HG02938 (cell line): Measurements from ENCODE around the gene AP3B1.
"Not testable (repeated sequence)": the region's sequence is repeated elsewhere in the genome, so short reads cannot be mapped to it uniquely, and the experiment has no call there.

Experiments
- ATAC-seq: cut with Tn5 transposase; IDR thresholded peaks from one replicate; pipeline ENCODE4 v1.9.1; 2021; ENCODE audit warnings: mild to moderate bottlenecking, moderate library complexity; ENCODE audit not compliant: unreplicated experiment

Gene AP3B1

GRCh38 chr5:78077369-78078068, 217.0 kb downstream of the AP3B1 start:
- no peak for ATAC-seq

GRCh38 chr5:78076351-78076750, 218.1 kb downstream of the AP3B1 start:
- no peak for ATAC-seq

- no peak for ATAC-seq
These were observed 219.2 kb downstream of the AP3B1 start for GRCh38 chr5:78075301-78075700.

GRCh38 chr5:78070691-78071090, 223.8 kb downstream of the AP3B1 start:
- ATAC-seq, result not testable (repeated sequence)

- not testable (repeated sequence) for ATAC-seq
These were observed 226.9 kb downstream of the AP3B1 start for GRCh38 chr5:78067581-78067980.

GRCh38 chr5:78066722-78067121, 227.8 kb downstream of the AP3B1 start:
- ATAC-seq, result not testable (repeated sequence)

- no peak for ATAC-seq
These were observed 228.8 kb downstream of the AP3B1 start for GRCh38 chr5:78065663-78066062.

GRCh38 chr5:78064941-78065472, 229.5 kb downstream of the AP3B1 start:
- no peak for ATAC-seq

- no peak for ATAC-seq
These were observed 231.0 kb downstream of the AP3B1 start for GRCh38 chr5:78063495-78063894.

GRCh38 chr5:78062645-78063044, 231.9 kb downstream of the AP3B1 start:
- no peak for ATAC-seq

GRCh38 chr5:78060421-78060820, 234.1 kb downstream of the AP3B1 start:
- no peak for ATAC-seq

GRCh38 chr5:78058625-78059024, 235.9 kb downstream of the AP3B1 start:
- no peak for ATAC-seq

- ATAC-seq, result no peak
These were observed 237.5 kb downstream of the AP3B1 start for GRCh38 chr5:78056901-78057514.

- ATAC-seq, result no peak
These were observed 238.4 kb downstream of the AP3B1 start for GRCh38 chr5:78056053-78056452.

GRCh38 chr5:78050888-78051287, 243.6 kb downstream of the AP3B1 start:
- no peak for ATAC-seq

- not testable (repeated sequence) for ATAC-seq
These were observed 247.7 kb downstream of the AP3B1 start for GRCh38 chr5:78046823-78047222.

- ATAC-seq, result no peak
These were observed 248.5 kb downstream of the AP3B1 start for GRCh38 chr5:78046006-78046405.

- ATAC-seq, result no peak
These were observed 252.7 kb downstream of the AP3B1 start for GRCh38 chr5:78041805-78042204.

GRCh38 chr5:78025540-78025939, 269.0 kb downstream of the AP3B1 start:
- no peak for ATAC-seq

GRCh38 chr5:78019744-78020143, 274.8 kb downstream of the AP3B1 start:
- no peak for ATAC-seq

GRCh38 chr5:78016863-78017529, 277.5 kb downstream of the AP3B1 start:
- ATAC-seq, result no peak
